Lower leg skin (tissue), 3 donors: ENCODE data around the gene NR3C2.

ENCODE experiments used
- CTCF ChIP-seq, 3 donors: fragments of 450-650 bp; IDR thresholded peaks; one replicate each; pipeline ENCODE4 v1.5.1; 2016; ENCODE audit warnings: antibody characterized with exemption in 3 of 3, mild to moderate bottlenecking in 3 of 3, moderate library complexity in 2 of 3
- POLR2A ChIP-seq, 2 donors: fragments of 450-650 bp; IDR thresholded peaks; one replicate each; pipeline ENCODE4 v1.6.1; 2016 to 2017; ENCODE audit warnings: antibody characterized with exemption in 2 of 2, mild to moderate bottlenecking in 1 of 2, moderate library complexity in 1 of 2

GRCh38 chr4:148110169-148110568 is 332.0 kb downstream of the NR3C2 start:
- TF ChIP-seq CTCF (IDR thresholded peaks at IDR 0.05) (no peak), POLR2A (IDR thresholded peaks at IDR 0.05) (no peak)
